ENCODE data around the gene FN1. TPM values are rescaled to one million over a fixed set of nuclear protein-coding genes. Genes with fewer than 3 reads are reported as not detected.

Gene FN1
- total RNA-seq, 3 donors from 2014 or later, result 3.0 to 4.6 (median 3.9) TPM

DNA sequence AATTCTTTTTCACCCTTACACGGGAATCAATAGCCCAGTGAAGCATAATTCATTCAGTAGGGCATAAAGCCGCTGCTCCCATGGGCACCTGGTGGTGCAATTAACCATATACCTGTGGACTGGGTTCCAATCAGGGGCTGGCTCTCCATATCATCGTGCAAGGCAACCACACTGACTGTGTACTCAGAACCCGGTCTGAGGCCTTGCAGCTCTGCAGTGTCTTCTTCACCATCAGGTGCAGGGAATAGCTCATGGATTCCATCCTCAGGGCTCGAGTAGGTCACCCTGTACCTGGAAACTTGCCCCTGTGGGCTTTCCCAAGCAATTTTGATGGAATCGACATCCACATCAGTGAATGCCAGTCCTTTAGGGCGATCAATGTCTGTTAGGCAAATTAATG, 55.2 kb downstream of the FN1 start:
- Mint-ChIP-seq H3K4me1 (ENCODE audit: low read depth) (no peaks in the 10 kb centered on the region), H3K4me3 (no peak overlapping the region), H3K36me3 (ENCODE audit: insufficient read depth) (no peaks in the 10 kb centered on the region), H3K27me3 (ENCODE audit: low read depth) (no peaks in the 10 kb centered on the region), H3K9me3 (no peaks in the 10 kb centered on the region)
- ATAC-seq (no peak), DNase-seq (no peak)

DNA sequence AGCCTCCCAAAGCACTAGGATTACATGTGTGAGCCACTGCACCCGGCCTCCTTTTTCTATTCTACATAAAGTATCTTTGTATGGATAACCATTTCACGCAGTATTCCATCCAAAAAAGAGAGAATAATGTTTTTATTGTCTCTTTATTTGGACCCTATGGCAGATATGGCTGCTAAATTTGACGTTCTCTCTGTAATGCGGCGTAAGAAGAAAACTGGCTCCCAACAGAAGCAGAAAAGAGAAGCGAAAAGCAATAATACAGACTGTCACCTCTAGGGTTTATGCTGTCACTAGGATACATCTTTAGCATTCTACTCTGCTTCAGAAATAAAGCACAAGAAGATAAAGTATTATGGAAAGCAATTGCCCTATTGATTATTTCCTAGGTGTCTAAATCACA, 55.9 kb downstream of the FN1 start:
- Mint-ChIP-seq H3K4me3 (no peak overlapping the region), H3K36me3 (ENCODE audit: insufficient read depth) (no peaks in the 10 kb centered on the region), H3K4me1 (ENCODE audit: low read depth) (no peaks in the 10 kb centered on the region), H3K9me3 (no peaks in the 10 kb centered on the region), H3K27me3 (ENCODE audit: low read depth) (no peaks in the 10 kb centered on the region)
- no peak for DNase-seq
- ATAC-seq, result no peak

DNA sequence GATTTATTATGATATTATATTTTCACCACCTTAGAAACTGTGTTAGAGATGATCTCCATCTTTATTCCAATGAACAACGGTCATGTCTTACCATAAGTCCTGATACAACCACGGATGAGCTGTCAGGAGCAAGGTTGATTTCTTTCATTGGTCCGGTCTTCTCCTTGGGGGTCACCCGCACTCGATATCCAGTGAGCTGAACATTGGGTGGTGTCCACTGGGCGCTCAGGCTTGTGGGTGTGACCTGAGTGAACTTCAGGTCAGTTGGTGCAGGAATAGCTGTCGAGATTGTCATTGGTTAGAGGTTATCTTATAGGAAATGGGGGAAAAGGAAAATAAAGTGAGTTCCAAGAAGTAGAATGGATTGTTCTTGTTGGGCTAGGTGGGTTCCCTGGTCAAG, 56.8 kb downstream of the FN1 start:
- H3K4me1 Mint-ChIP-seq (ENCODE audit: low read depth), result no peaks in the 10 kb centered on the region
- H3K36me3 Mint-ChIP-seq (ENCODE audit: insufficient read depth), result peaks cover 8% of the 10 kb centered on the region
- ATAC-seq, result no peak
- H3K9me3 Mint-ChIP-seq, result no peaks in the 10 kb centered on the region
- DNase-seq, result no peak
- no peak overlapping the region for H3K4me3 Mint-ChIP-seq
- H3K27me3 Mint-ChIP-seq (ENCODE audit: low read depth), result no peaks in the 10 kb centered on the region

DNA sequence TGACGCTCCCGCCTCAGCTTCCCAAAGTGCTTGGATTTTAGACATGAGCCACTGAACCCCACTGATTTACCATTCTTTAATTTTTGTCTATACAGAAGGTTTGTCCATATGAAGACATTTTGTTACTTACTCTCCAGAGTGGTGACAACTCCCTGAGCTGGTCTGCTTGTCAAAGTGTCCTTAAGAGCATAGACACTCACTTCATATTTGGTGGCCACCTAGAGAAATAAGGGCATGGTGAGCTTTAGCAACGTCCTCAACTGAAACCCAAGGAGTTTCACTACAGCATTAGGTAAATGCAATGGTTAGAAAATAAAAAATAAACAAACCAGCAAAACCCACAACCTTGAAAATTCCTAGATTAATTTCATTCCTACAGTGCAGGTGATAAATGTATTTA, 57.8 kb downstream of the FN1 start:
- Mint-ChIP-seq H3K4me3 (no peak overlapping the region), H3K27me3 (ENCODE audit: low read depth) (no peaks in the 10 kb centered on the region)
- ATAC-seq, result no peak

DNA sequence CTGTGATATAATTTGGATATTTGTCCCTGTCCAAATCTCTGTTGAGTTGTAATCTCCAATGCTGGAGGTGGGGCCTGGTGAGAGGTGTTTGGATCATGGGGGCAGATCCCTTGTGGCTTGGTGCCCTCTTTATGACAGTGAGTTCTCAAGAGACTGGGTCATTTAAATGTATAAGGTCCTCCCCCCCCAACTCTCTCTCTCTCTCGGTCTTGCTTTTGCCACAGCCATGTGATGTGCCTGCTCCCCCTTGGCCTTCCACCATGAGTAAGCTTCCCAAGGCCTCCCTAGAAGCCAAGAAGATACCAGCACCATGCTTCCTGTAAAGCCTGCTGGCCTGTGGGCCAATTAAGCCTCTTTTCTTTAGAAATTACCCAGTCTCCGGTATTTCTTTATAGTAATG, 58.6 kb downstream of the FN1 start:
- Mint-ChIP-seq H3K4me3 (no peak overlapping the region), H3K9me3 (no peaks in the 10 kb centered on the region), H3K27me3 (ENCODE audit: low read depth) (no peaks in the 10 kb centered on the region), H3K36me3 (ENCODE audit: insufficient read depth) (peaks cover 8% of the 10 kb centered on the region), H3K4me1 (ENCODE audit: low read depth) (no peaks in the 10 kb centered on the region)
- ATAC-seq (no peak), DNase-seq (no peak)

More for the DNA sequence above, 57.8 kb downstream of the FN1 start:
- H3K36me3 Mint-ChIP-seq (ENCODE audit: insufficient read depth), result peaks cover 8% of the 10 kb centered on the region
- H3K4me1 Mint-ChIP-seq (ENCODE audit: low read depth), result no peaks in the 10 kb centered on the region
- DNase-seq, result no peak
- no peaks in the 10 kb centered on the region for H3K9me3 Mint-ChIP-seq

DNA sequence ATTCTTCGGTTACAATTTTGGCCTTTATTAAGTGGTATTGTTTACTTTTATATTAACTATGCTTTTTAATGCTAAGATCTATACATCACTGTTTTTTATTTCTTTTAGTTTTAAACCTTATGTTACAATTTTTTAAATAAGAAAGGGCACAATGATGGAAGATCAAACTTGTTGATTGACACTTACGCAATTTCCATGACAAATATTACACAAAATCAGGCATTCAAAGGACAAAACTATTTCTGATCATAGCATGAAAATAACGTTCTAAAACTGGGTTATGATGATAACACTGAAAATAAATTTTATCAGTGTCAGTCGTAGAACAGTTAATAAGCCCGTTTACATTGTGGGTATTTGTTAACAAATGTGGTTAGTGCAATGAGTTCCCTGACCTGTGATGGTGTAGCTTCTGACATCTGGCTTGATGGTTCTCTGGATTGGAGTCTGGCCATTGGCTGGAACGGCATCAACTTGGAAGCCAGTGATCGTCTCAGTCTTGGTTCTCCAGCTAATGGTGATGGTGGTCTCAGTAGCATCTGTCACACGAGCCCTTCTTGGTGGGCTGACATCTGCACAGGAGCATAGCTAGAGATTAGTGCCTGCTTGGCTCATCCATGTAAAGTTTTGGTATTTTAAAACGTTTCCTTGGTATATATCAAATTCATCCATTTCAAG, 59.6 kb downstream of the FN1 start:
- ATAC-seq, result no peak

DNA sequence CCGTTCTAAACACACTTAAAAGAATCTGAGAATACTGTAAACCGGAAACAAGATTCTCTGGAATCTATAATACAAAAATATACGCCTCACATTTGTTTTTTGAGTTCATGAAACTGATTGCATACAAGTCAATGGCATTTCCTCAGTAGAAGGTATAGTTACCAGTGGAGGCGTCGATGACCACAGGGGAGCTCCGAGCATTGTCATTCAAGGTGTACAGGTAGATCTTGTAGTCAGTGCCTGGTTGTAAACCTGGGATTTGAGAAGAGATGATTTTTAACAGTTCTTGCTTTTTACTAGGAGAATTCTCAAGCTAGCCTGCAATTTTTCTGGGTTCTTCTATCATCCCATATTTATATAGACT, 60.4 kb downstream of the FN1 start:
- Mint-ChIP-seq H3K4me1 (ENCODE audit: low read depth) (no peaks in the 10 kb centered on the region), H3K9me3 (no peaks in the 10 kb centered on the region), H3K36me3 (ENCODE audit: insufficient read depth) (peaks cover 8% of the 10 kb centered on the region), H3K27me3 (ENCODE audit: low read depth) (no peaks in the 10 kb centered on the region), H3K4me3 (no peak overlapping the region)
- ATAC-seq (no peak), DNase-seq (no peak)

More for the DNA sequence above, 59.6 kb downstream of the FN1 start:
- no peaks in the 10 kb centered on the region for H3K27me3 Mint-ChIP-seq (ENCODE audit: low read depth)
- peaks cover 8% of the 10 kb centered on the region for H3K36me3 Mint-ChIP-seq (ENCODE audit: insufficient read depth)
- H3K4me1 Mint-ChIP-seq (ENCODE audit: low read depth), result no peaks in the 10 kb centered on the region
- DNase-seq, result no peak
- H3K9me3 Mint-ChIP-seq, result no peaks in the 10 kb centered on the region
- no peak overlapping the region for H3K4me3 Mint-ChIP-seq

DNA sequence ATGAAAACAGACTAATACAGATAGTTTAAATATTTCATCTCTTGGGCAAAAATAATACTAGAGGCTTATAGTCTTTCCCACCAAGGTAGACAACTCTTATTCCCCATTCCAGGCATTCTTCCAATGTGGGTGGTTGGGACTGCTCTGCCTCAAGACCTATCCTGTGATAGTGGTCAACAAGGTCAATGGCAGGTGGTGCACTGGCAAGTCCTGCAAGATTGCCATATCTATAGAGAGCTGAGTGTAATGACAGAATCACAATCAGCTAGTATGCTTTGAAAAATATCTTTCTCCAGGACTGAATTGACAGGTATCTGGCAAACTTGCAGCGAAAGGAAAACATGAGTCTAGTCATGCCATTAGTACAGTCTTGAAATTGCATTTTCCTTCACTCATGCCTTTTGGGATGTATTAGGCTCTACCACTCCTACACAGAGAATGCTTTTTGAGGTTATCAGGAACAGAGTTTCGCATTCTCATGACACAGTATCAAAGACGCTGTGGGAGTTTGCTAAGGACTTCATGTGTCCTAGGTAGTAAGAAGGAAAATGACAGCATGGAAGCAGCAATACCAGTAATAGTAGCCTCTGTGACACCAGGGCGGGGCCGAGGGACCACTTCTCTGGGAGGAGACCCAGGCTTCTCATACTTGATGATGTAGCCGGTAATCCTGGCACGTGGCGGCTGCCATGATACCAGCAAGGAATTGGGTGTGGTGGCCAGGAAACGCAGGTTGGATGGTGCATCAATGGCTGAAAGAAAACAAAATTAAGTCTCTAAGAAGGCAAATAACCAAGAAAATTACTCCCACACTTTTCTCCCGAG, 61.0 kb downstream of the FN1 start:
- no peaks in the 10 kb centered on the region for H3K27me3 Mint-ChIP-seq (ENCODE audit: low read depth)
- DNase-seq (no peak), ATAC-seq (no peak)
- H3K9me3 Mint-ChIP-seq, result no peaks in the 10 kb centered on the region
- peaks cover 8% of the 10 kb centered on the region for H3K36me3 Mint-ChIP-seq (ENCODE audit: insufficient read depth)
- no peak overlapping the region for H3K4me3 Mint-ChIP-seq
- no peaks in the 10 kb centered on the region for H3K4me1 Mint-ChIP-seq (ENCODE audit: low read depth)

DNA sequence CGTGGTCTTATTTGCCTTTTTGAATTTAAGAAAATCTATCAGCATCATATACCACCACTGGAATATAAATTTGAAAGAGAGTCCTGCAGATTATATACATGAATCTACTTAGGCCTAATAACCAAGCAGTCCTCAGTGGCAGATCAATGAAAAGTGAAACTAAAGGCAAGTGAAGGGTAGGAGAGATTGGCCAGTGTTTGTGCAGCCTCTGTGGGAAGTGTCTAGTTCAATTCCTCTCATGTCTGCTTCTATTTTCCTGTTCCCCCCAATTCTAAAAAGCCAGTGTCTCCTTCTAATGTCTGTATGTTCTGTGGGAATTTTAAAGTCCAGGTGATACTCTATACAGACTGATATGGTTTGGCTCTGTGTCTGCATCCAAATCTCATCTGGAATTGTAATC, 61.9 kb downstream of the FN1 start:
- H3K27me3 Mint-ChIP-seq (ENCODE audit: low read depth), result no peaks in the 10 kb centered on the region

DNA sequence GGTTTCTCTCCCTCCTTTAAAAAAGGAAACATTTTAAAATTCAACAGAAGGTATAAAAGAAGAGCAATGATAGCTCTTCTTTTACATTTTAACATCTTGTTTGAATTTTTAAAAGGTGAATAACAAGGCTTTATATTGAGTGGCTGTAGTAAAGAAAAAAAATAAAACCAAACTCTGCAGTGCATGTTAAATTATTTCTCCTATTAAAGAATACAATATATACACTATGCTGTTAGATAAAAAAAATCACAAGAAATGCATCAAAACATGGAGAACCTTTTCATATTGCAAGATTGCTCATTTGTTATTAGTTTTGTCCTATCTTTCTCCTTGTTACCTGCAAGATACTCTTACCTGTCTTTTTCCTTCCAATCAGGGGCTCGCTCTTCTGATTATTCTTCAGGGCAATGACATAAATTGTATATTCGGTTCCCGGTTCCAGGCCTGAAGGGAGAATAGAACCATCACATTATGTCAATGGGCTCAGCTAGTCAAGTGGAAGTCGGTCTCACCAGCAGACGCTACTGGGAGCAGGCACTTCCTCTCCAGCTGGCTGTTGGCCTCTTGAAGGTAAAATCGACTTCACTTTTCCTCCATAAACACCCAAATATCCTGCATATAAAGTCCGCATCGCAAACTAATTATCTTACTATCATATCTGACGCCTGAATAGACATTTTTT, 62.8 kb downstream of the FN1 start:
- no peaks in the 10 kb centered on the region for H3K27me3 Mint-ChIP-seq (ENCODE audit: low read depth)
- DNase-seq (no peak), ATAC-seq (no peak)
- no peak overlapping the region for H3K4me3 Mint-ChIP-seq
- no peaks in the 10 kb centered on the region for H3K9me3 Mint-ChIP-seq
- H3K4me1 Mint-ChIP-seq (ENCODE audit: low read depth), result no peaks in the 10 kb centered on the region
- peaks cover 8% of the 10 kb centered on the region for H3K36me3 Mint-ChIP-seq (ENCODE audit: insufficient read depth)

More for the DNA sequence above, 61.9 kb downstream of the FN1 start:
- H3K36me3 Mint-ChIP-seq (ENCODE audit: insufficient read depth), result peaks cover 8% of the 10 kb centered on the region
- no peak for DNase-seq
- no peaks in the 10 kb centered on the region for H3K9me3 Mint-ChIP-seq
- no peak overlapping the region for H3K4me3 Mint-ChIP-seq
- no peaks in the 10 kb centered on the region for H3K4me1 Mint-ChIP-seq (ENCODE audit: low read depth)
- no peak for ATAC-seq

DNA sequence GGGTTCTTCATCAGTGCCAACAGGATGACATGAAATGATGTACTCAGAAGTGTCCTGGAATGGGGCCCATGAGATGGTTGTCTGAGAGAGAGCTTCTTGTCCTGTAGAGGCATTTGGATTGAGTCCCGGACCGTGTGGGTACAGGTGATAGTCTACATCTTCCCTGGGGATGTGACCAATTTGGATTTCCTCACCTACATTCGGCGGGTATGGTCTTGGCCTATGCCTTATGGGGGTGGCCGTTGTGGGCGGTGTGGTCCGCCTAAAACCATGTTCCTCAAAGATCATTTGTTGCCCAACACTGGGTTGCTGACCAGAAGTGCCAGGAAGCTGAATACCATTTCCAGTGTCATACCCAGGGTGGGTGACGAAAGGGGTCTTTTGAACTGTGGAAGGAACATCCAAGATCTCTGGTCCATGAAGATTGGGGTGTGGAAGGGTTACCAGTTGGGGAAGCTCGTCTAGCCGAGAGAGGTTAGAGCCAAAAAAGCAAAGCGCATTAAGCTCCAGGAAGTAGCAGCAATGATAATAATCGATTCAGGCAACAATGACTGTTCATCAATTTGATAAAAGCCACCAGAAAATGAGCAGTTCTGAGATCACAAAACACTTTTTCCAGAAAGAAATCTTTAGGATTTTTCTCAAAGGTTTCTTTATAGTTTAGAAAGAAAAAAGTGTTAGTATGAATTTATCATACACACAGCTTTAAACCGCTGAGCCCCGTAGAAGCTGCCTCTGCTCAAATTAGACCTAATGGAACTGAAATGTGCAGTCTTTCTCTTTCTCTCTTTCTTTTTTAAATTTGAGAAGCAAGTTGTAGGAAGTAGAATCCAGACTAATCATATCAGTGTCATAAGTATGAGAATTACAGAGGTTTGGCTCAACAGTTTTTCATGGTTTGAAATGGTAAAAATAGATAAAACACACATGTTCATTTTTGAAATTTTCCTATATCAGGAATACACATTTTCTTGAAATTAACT, 63.7 kb downstream of the FN1 start:
- H3K27me3 Mint-ChIP-seq (ENCODE audit: low read depth), result no peaks in the 10 kb centered on the region
- no peaks in the 10 kb centered on the region for H3K9me3 Mint-ChIP-seq
- no peak overlapping the region for H3K4me3 Mint-ChIP-seq
- H3K36me3 Mint-ChIP-seq (ENCODE audit: insufficient read depth), result peaks cover 9% of the 10 kb centered on the region
- ATAC-seq, result no peak
- DNase-seq, result no peak
- H3K4me1 Mint-ChIP-seq (ENCODE audit: low read depth), result no peaks in the 10 kb centered on the region

DNA sequence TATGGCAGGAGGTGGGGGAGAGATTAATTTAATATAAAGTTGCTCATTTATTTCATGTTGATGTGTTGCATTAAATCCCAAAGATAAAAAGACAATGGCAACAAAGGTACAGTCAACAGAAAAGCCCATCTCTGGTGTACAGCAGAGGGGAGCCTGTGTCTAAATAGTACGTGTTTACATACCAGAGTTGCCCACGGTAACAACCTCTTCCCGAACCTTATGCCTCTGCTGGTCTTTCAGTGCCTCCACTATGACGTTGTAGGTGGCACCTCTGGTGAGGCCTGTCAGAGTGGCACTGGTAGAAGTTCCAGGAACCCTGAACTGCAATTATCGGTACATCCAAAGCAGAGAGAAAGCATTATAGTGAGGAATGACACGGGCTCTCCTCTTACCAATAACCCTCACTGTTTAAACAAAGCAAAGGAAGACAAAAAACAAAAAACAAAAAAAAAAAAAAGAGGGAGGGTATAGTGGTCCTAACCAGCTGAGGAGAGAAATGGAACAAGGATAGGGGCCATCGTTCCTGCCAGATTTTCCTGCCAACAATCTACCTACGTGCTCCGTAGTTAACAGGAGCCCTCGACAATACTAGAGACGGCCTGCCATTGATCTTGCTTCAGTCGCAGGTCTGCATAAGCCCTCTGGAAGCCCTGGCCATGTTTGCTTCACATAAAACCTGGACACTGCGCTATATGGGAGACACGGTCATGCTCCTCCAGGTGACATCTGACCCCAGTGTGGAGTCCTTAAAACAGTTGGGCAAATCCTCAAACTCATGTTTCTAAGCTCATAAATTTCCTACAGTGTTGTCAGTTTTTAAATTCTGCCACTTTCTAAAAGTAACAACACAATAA, 65.5 kb downstream of the FN1 start:
- Mint-ChIP-seq H3K4me1 (ENCODE audit: low read depth) (no peaks in the 10 kb centered on the region), H3K36me3 (ENCODE audit: insufficient read depth) (peaks cover 12% of the 10 kb centered on the region), H3K4me3 (no peak overlapping the region), H3K9me3 (no peaks in the 10 kb centered on the region), H3K27me3 (ENCODE audit: low read depth) (no peaks in the 10 kb centered on the region)
- DNase-seq (no peak), ATAC-seq (no peak)

DNA sequence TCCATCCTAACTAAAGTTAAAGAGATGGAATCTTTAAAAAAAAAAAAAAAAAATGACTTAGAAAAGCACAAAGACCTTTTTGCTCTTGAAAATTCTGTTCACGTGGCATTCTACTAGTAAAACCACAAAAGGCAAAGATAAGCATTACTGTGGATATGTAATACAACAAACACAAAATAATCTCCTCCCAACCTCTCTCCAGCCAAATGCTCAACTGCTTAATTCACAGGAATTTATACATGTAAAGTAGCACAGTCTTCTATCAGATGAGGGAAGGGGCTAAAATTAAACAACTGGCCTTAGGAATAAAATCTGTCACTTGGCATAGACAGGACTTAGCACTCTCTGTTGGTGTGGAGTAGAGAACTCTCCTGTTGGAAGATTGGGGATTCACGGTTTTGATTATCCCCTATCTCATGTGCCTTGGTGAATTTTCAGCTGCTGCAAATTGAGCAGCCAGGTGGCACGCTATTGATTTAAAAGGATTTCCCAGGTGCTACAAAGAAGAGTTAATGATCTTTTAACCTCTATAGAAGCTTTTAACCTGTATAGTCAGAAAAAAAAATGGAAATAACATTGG, 66.6 kb downstream of the FN1 start:
- Mint-ChIP-seq H3K9me3 (no peaks in the 10 kb centered on the region), H3K4me3 (no peak overlapping the region), H3K36me3 (ENCODE audit: insufficient read depth) (peaks cover 14% of the 10 kb centered on the region), H3K27me3 (ENCODE audit: low read depth) (no peaks in the 10 kb centered on the region), H3K4me1 (ENCODE audit: low read depth) (no peaks in the 10 kb centered on the region)
- DNase-seq (no peak), ATAC-seq (no peak)
